ENCODE data around the gene MORN1.

- TF ChIP-seq POLR2AphosphoS5 (IDR thresholded peaks at IDR 0.05; ENCODE audit: insufficient read depth, low read depth, low read length) (no peak), POLR2A (IDR thresholded peaks at IDR 0.05; ENCODE audit: low read depth, low read length) (no peak)
Measured at GRCh38 chr1:2294725-2295078, 96.7 kb downstream of the MORN1 start.
